ENCODE results near the gene OVOL2.
"Not testable (repeated sequence)": the region's sequence is repeated elsewhere in the genome, so short reads cannot be mapped to it uniquely, and the experiment has no call there.

GRCh38 chr20:18088841-18089240, 31.1 kb upstream of the OVOL2 start:
- not testable (repeated sequence) for TF ChIP-seq CTCF, POLR2A (IDR thresholded peaks at IDR 0.05)

Measured in uterus (tissue), 2 donors.